Motor neuron (in vitro differentiated cells): ENCODE results near the gene PKD2. TPM values are rescaled to one million over a fixed set of nuclear protein-coding genes. Genes with fewer than 3 reads are reported as not detected.

Source experiments
- ATAC-seq, 8 experiments: fragments of 200-7000 bp; cut with Tn5 transposase; replicated peaks in 6 of 8; 2 replicates each; pipeline ENCODE4 v1.8.0; 2021; ENCODE audit warnings: mild to moderate bottlenecking in 8 of 8, moderate library complexity in 8 of 8
- H3K27ac ChIP-seq, 2 donors: fragments of 250-450 bp; sonication (Bioruptor Pico); 2 replicates each; pipeline ENCODE4 v1.9.0; 2021; ENCODE audit warnings: antibody characterized with exemption in 2 of 2, mild to moderate bottlenecking in 2 of 2, moderate library complexity in 1 of 2
- H3K4me1 ChIP-seq, 2 donors: fragments of 250-450 bp; sonication (Bioruptor Pico); replicated peaks in 1 of 2; 2 replicates each; pipeline ENCODE4 v1.6.1; 2021; ENCODE audit warnings: antibody characterized with exemption in 2 of 2, mild to moderate bottlenecking in 2 of 2, moderate library complexity in 1 of 2
- H3K4me3 ChIP-seq, 5 donors: fragments of 250-450 bp; sonication (Bioruptor Pico); 2 replicates each; pipeline ENCODE4 v1.9.0; 2021; ENCODE audit warnings: antibody characterized with exemption in 5 of 5, mild to moderate bottlenecking in 5 of 5, moderate library complexity in 4 of 5
- WGBS, 10 experiments: fragments of 450-650 bp; shearing (Covaris generic); methylation state at CpG; one replicate each; pipeline ENCODE4 v1.0.0; 2022; 5-methylcytosine and 5-hydroxymethylcytosine counted together
- in situ Hi-C, 9 experiments: fragments of 400-800 bp; cut with MboI; loops; one replicate each; pipeline ENCODE4 v1.15.0; 2021; ENCODE audit warnings: low sequenced_read_pairs in 9 of 9, low pct_unique_long_range_greater_than_20kb in 2 of 9; ENCODE audit not compliant: unreplicated experiment in 9 of 9
- total RNA-seq, 8 experiments: library from RNA; unstranded; fragments of 300-600 nt; gene quantifications; 2 replicates each; pipeline versions ENCODE4 v1.2.3 to v1.2.4, GENCODE V29; 2022

PKD2 gene
- total RNA-seq, 8 experiments from 2014 or later, result 13.3 to 34.7 (median 16.3) TPM

GRCh38 chr4:87977521-87978278, 29.7 kb upstream of the PKD2 start:
- H3K27ac ChIP-seq, result no peak overlapping the region
- ATAC-seq, result no peak
- H3K4me1 ChIP-seq, result peaks cover 16 to 27% of the 10 kb centered on the region in 2 donors
- in situ Hi-C loops, result loop anchor here in 2 of 9 experiments (5.0 to 25.0 kb wide), 4 partner anchors 123 to 415 kb away; no protein-coding TSS in a partner anchor
- WGBS, 10 experiments, result 52 to 92% (median 84%) methylated on average over 1 to 5 of the region's 5 CpGs
- H3K4me3 ChIP-seq, result peak overlapping the region in 1 of 5 donors; percentile 29

DNA sequence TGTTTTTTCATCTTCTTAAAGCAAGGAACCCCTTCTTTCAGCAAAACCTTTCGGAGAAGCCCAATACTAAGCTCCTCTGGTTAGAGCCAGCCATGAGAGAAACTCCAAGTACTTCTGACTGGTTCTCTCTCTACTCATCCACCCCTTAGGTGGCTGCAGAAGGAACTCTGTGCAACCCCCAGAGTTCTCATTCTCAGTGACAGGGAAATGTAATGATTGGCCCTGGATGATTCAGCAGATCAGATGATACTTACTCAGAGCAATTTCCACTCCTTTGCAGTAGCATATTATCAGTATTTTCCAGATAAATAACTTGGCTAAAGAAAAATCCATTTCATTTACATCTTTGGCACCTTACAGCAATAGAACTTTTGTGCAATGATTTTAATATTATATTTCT, 28.8 kb upstream of the PKD2 start:
- no peak overlapping the region for H3K27ac ChIP-seq
- ATAC-seq, result peak in 6 of 8 experiments; percentile 20 to 68 (median 55)
- WGBS, 10 experiments, result 80 to 100% methylated on average over 1 of the region's 1 CpG; no CpG with 5 or more reads in 8 of the 10 experiments
- H3K4me3 ChIP-seq, result no peak overlapping the region
- in situ Hi-C loops, result loop anchor here in 2 of 9 experiments (5.0 to 25.0 kb wide), 4 partner anchors 124 to 416 kb away; no protein-coding TSS in a partner anchor
- H3K4me1 ChIP-seq, result peaks cover 13 to 27% of the 10 kb centered on the region in 2 donors

GRCh38 chr4:87979810-87980209, 27.6 kb upstream of the PKD2 start:
- H3K4me3 ChIP-seq, result no peak overlapping the region
- H3K27ac ChIP-seq, result no peak overlapping the region
- ATAC-seq, result no peak
- 0 to 100% (median 81%) methylated on average over 1 of the region's 1 CpG; no CpG with 5 or more reads in 2 of the 10 experiments for WGBS, 10 experiments
- H3K4me1 ChIP-seq, result peaks cover 10 to 16% of the 10 kb centered on the region in 2 donors
- in situ Hi-C loops, result loop anchor here in 2 of 9 experiments (5.0 to 25.0 kb wide), 4 partner anchors 125 to 418 kb away; no protein-coding TSS in a partner anchor

GRCh38 chr4:87981486-87981885, 25.9 kb upstream of the PKD2 start:
- Histone ChIP-seq H3K4me3 (no peak overlapping the region), H3K4me1 (peaks cover 2 to 3% of the 10 kb centered on the region in 2 donors), H3K27ac (no peak overlapping the region)
- in situ Hi-C loops, result loop anchor here in 1 of 9 experiments (25.0 kb wide), 2 partner anchors 294 to 419 kb away; no protein-coding TSS in a partner anchor
- 70 to 100% (median 88%) methylated on average over 1 to 7 of the region's 8 CpGs; no CpG with 5 or more reads in 1 of the 10 experiments for WGBS, 10 experiments
- ATAC-seq, result no peak

DNA sequence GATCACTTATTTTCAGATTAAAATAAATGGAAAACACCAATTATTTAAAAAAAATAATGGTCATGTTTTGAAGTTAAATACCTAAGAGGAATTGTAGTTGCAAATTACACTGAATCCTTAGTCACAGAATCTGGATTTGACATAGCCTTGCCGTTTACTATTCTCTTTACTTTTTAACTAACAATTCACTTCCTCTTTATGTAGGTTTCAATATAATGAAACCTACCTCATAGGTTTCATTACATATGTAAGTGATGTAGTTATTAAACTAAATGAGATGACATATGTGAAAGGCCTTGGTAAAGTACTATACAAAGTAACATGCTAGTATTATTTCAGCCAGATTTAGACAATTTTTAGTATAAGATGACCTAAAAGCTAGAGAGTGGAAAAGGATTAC, 25.4 kb upstream of the PKD2 start:
- no peak overlapping the region for H3K27ac ChIP-seq
- 0 to 100% (median 89%) methylated on average over 1 of the region's 1 CpG; no CpG with 5 or more reads in 4 of the 10 experiments for WGBS, 10 experiments
- in situ Hi-C loops, result loop anchor here in 1 of 9 experiments (25.0 kb wide), 2 partner anchors 295 to 420 kb away; no protein-coding TSS in a partner anchor
- peaks cover 2 to 3% of the 10 kb centered on the region in 2 donors for H3K4me1 ChIP-seq
- no peak overlapping the region for H3K4me3 ChIP-seq
- no peak for ATAC-seq

DNA sequence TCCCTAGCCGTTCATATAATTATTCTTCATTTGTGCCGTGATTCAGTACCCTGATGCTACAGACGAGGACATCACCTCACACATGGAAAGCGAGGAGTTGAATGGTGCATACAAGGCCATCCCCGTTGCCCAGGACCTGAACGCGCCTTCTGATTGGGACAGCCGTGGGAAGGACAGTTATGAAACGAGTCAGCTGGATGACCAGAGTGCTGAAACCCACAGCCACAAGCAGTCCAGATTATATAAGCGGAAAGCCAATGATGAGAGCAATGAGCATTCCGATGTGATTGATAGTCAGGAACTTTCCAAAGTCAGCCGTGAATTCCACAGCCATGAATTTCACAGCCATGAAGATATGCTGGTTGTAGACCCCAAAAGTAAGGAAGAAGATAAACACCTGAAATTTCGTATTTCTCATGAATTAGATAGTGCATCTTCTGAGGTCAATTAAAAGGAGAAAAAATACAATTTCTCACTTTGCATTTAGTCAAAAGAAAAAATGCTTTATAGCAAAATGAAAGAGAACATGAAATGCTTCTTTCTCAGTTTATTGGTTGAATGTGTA, 24.9 kb upstream of the PKD2 start:
- no peak overlapping the region for H3K4me3 ChIP-seq
- peaks cover 2% of the 10 kb centered on the region in 2 donors for H3K4me1 ChIP-seq
- WGBS, 10 experiments, result 47 to 97% (median 90%) methylated on average over 3 to 12 of the region's 13 CpGs; no CpG with 5 or more reads in 1 of the 10 experiments
- no peak overlapping the region for H3K27ac ChIP-seq
- in situ Hi-C loops, result loop anchor here in 1 of 9 experiments (25.0 kb wide), 2 partner anchors 295 to 420 kb away; no protein-coding TSS in a partner anchor
- ATAC-seq, result no peak

GRCh38 chr4:87983996-87984395, 23.4 kb upstream of the PKD2 start:
- 59 to 100% (median 90%) methylated on average over 1 to 2 of the region's 2 CpGs; no CpG with 5 or more reads in 2 of the 10 experiments for whole genome bisulfite sequencing, 10 experiments
- Histone ChIP-seq H3K27ac (no peak overlapping the region), H3K4me3 (no peak overlapping the region), H3K4me1 (no peaks in the 10 kb centered on the region)
- in situ Hi-C loops, result loop anchor here in 1 of 9 experiments (25.0 kb wide), 2 partner anchors 297 to 422 kb away; no protein-coding TSS in a partner anchor
- ATAC-seq, result no peak

DNA sequence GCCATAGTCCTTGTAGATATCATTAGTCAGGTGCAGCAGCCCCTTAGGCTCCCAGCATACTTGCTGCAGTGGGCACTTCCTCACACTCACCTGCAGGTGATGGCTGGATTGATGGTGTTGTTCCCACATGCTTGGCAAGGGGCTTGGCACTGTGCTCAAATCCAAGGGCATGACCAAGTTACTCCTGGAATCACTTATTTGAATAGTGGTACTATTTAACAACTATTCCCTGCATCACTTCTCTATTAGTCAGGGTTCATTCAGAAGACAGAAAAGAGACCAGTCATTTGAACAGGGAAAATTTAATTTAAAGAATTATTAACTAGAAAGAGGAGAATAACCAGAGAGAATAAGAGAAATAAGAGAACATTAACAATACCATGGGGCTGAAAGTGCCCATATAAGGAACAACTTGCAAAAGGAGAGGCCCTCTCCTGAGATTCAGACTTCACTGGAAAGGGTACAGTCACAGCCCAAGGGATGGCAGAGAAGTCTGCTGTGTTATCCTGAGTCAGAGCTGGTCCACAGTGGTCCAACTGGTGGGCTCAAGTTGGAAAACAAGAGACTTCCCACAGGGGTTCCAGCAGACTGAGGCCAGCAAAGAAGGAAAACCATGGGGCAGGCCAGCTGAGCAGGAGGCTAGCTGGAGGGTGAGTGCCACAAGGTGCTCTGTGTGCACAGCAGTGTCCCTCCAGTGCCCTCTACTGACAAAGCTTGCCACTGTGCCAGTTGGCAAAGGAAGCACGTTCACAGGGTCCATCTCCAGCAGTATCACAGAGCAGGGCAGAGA, 22.1 kb upstream of the PKD2 start:
- ATAC-seq, result peak; percentile 89 to 100 (median 96)

DNA sequence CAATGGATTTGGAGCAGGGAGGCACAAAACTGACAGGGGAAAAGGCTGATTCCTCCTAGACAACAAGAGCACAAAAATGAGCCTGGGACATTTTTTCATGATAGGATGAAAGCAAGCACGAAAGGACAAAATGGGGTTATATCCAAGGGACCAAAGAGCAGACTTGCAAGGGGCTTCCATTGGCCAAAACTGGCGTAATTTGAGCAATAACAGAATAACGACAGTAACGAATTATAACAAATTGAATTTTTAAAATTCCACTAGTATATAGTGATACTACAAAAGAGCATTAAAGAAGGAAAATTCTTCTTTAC, 21.6 kb upstream of the PKD2 start:
- in situ Hi-C loops, result loop anchor here in 1 of 9 experiments (25.0 kb wide), 2 partner anchors 299 to 424 kb away; no protein-coding TSS in a partner anchor
- Histone ChIP-seq H3K4me3 (no peak overlapping the region), H3K27ac (no peak overlapping the region), H3K4me1 (no peaks in the 10 kb centered on the region)
- ATAC-seq, result peak in 1 of 8 experiments; percentile 4
- 18 to 91% (median 50%) methylated on average over 3 to 4 of the region's 4 CpGs for WGBS, 10 experiments

More for the DNA sequence above, 22.1 kb upstream of the PKD2 start:
- Histone ChIP-seq H3K27ac (no peak overlapping the region), H3K4me1 (no peaks in the 10 kb centered on the region), H3K4me3 (no peak overlapping the region)
- 0 to 50% (median 29%) methylated on average over 1 of the region's 1 CpG; no CpG with 5 or more reads in 7 of the 10 experiments for WGBS, 10 experiments
- in situ Hi-C loops, result loop anchor here in 1 of 9 experiments (25.0 kb wide), 2 partner anchors 298 to 423 kb away; no protein-coding TSS in a partner anchor

DNA sequence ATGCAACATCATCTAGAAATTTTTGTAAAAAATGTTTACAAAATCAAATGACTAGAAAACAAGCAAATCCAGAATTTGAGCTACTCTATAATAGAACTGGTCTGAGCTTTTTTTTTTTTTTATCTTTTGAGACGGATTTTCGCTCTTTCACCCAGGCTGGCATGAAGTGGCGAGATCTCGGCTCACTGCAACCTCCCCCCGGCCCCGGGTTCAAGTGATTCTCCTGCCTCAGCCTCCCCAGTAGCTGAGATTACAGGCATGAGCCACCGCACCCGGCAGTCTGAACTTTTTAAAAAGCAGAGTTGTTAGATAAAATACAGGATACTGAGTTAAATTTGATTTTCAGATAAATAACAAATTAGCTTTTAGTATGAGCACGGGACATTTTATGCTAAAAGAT, 20.9 kb upstream of the PKD2 start:
- 42 to 100% (median 94%) methylated on average over 1 to 9 of the region's 9 CpGs for WGBS, 10 experiments
- H3K4me1 ChIP-seq, result no peaks in the 10 kb centered on the region
- no peak overlapping the region for H3K4me3 ChIP-seq
- no peak for ATAC-seq
- H3K27ac ChIP-seq, result no peak overlapping the region
- in situ Hi-C loops, result loop anchor here in 1 of 9 experiments (25.0 kb wide), 2 partner anchors 299 to 424 kb away; no protein-coding TSS in a partner anchor

DNA sequence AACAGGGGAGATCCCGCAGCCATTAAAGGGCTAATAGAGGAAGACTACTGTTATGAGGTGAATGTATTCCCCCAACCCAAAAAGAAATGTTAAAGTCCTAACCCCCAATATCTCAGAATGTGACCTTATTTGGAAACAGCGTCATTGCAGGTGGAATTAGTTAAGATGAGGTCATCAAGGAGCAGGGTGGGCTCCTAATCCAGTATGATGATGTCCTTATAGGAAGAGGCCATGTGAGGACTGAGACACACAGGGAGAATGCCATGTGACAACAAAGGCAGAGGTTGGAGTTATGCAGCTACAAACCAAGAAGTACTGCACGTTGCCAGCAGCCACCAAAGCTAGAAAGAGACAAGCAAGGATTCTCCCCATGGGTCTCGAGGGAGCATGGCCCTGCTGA, 17.7 kb upstream of the PKD2 start:
- in situ Hi-C loops, result loop anchor here in 1 of 9 experiments (25.0 kb wide), 2 partner anchors 302 to 427 kb away; no protein-coding TSS in a partner anchor
- Histone ChIP-seq H3K4me3 (no peak overlapping the region), H3K27ac (no peak overlapping the region), H3K4me1 (no peaks in the 10 kb centered on the region)
- WGBS, 10 experiments, result 37 to 100% (median 79%) methylated on average over 1 to 4 of the region's 4 CpGs
- no peak for ATAC-seq

GRCh38 chr4:87995435-87995834, 12.0 kb upstream of the PKD2 start:
- ATAC-seq, result no peak
- WGBS, 10 experiments, result 0 to 100% (median 68%) methylated on average over 1 to 3 of the region's 3 CpGs
- H3K4me1 ChIP-seq, result no peaks in the 10 kb centered on the region
- no peak overlapping the region for H3K27ac ChIP-seq
- no peak overlapping the region for H3K4me3 ChIP-seq
- in situ Hi-C loops, result loop anchor here in 1 of 9 experiments (25.0 kb wide), 2 partner anchors 308 to 433 kb away; no protein-coding TSS in a partner anchor
